ENCODE measurements around the gene LARP1.

DNA sequence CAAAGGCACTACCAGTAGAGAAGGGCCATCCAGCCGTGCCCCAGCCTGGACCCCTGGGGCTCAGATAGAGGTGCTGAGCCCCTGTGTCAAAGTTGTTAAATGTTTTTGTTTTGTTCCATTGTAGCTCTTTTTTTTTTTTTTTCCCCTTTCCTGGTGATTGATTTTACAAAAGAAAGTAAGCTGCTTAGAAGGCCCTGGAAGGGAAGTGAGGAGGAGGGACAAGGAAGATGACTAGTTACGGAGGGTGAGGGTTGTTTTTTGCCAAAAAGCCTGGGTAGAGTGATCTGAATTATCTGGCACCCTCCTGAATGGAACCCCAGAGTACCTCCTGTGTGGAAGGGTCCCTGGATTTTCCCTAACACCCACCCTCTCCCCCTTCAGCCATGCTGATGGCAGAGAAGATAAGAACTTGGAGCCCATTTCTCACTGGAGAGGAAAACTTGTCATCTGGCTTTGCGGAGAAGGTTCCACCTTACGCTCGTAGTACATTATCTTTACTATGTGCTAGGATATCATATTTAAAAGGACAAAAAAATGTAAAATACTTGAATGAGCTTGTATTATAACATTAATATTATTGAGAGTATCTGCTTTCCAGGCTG lies 61.8 kb downstream of the LARP1 start:
- TF ChIP-seq, protein P1, sequence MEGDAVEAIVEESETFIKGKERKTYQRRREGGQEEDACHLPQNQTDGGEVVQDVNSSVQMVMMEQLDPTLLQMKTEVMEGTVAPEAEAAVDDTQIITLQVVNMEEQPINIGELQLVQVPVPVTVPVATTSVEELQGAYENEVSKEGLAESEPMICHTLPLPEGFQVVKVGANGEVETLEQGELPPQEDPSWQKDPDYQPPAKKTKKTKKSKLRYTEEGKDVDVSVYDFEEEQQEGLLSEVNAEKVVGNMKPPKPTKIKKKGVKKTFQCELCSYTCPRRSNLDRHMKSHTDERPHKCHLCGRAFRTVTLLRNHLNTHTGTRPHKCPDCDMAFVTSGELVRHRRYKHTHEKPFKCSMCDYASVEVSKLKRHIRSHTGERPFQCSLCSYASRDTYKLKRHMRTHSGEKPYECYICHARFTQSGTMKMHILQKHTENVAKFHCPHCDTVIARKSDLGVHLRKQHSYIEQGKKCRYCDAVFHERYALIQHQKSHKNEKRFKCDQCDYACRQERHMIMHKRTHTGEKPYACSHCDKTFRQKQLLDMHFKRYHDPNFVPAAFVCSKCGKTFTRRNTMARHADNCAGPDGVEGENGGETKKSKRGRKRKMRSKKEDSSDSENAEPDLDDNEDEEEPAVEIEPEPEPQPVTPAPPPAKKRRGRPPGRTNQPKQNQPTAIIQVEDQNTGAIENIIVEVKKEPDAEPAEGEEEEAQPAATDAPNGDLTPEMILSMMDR (conservative IDR thresholded peaks at IDR 0.05; ENCODE audit: low read length): no peak
- TF ChIP-seq EZH2phosphoT487 (IDR thresholded peaks at IDR 0.05; ENCODE audit: borderline replicate concordance): no peak
